Kidney epithelial cell (primary cell): Measurements from ENCODE around the gene COL27A1. TPM values are rescaled to one million over a fixed set of nuclear protein-coding genes. Genes with fewer than 3 reads are reported as not detected.

ENCODE experiments used
- DNase-seq: peaks from one replicate; pipeline ENCODE4 v3.0.0-alpha.2; 2010; ENCODE audit warnings: low read depth
- H3K27me3 ChIP-seq: 2 replicates; pipeline ENCODE4 v1.6.0; 2011; ENCODE audit warnings: low read length; ENCODE audit not compliant: control insufficient read depth, insufficient read depth
- H3K36me3 ChIP-seq: 2 replicates; pipeline ENCODE4 v1.5.1; 2011; ENCODE audit warnings: low read length; ENCODE audit not compliant: control insufficient read depth, insufficient read depth
- H3K4me3 ChIP-seq: 2 replicates; pipeline ENCODE4 v1.5.1; 2011; ENCODE audit warnings: low read depth, mild to moderate bottlenecking, control low read depth, low read length
- CTCF ChIP-seq: IDR thresholded peaks from 2 replicates; pipeline ENCODE4 v1.5.1; 2011; ENCODE audit warnings: mild to moderate bottlenecking, moderate library complexity, low read length, control low read depth, inconsistent platforms; ENCODE audit not compliant: insufficient read depth, poor library complexity, severe bottlenecking
- total RNA-seq: library from RNA; depleted of rRNA; stranded (reverse); fragments of >200 nt; gene quantifications from 2 replicates; pipeline ENCODE4 v1.2.3, GENCODE V29; 2015

The COL27A1 gene
- total RNA-seq, 1 donor from 2014 or later: 8.4 TPM

- DNase-seq: no peak
- no peaks in the 10 kb centered on the region for H3K36me3 ChIP-seq
- H3K27me3 ChIP-seq: peaks cover 3% of the 10 kb centered on the region
- no peak overlapping the region for H3K4me3 ChIP-seq
- TF ChIP-seq CTCF: no peak
These were observed 179.2 kb downstream of the COL27A1 start for GRCh38 chr9:114334490-114334889.

GRCh38 chr9:114335745-114336144 is 180.4 kb downstream of the COL27A1 start:
- no peak for TF ChIP-seq CTCF

GRCh38 chr9:114336157-114336556 is 180.8 kb downstream of the COL27A1 start:
- no peak overlapping the region for H3K4me3 ChIP-seq
- TF ChIP-seq CTCF: no peak
- no peaks in the 10 kb centered on the region for H3K36me3 ChIP-seq
- no peak for DNase-seq
- peaks cover 2% of the 10 kb centered on the region for H3K27me3 ChIP-seq

More at GRCh38 chr9:114335745-114336144, 180.4 kb downstream of the COL27A1 start:
- DNase-seq: no peak
- Histone ChIP-seq H3K27me3 (peaks cover 3% of the 10 kb centered on the region), H3K36me3 (no peaks in the 10 kb centered on the region), H3K4me3 (no peak overlapping the region)

- TF ChIP-seq CTCF: no peak
- H3K4me3 ChIP-seq: no peak overlapping the region
- no peak for DNase-seq
- no peaks in the 10 kb centered on the region for H3K27me3 ChIP-seq
- no peaks in the 10 kb centered on the region for H3K36me3 ChIP-seq
These were observed 181.5 kb downstream of the COL27A1 start for GRCh38 chr9:114336699-114337395.

DNA sequence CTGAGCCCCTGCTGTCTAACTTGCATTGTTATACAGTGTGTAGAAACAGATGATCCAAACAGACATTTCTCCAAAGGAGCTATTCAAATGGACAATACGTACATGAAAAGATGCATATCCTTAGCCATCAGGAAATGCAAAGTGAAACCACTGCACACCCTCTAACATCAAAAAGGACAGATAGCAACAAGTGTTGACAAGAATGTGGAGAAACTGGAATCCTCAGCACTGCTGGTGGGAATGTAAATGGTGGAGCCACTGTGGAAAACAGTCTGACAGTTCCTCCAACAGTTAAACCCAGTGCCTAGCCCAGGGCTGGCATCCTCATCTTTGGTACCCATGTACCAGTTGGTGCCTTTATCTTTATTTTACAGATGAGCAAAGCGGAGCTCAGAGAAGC is 182.8 kb downstream of the COL27A1 start:
- Histone ChIP-seq H3K36me3 (peaks cover 2% of the 10 kb centered on the region), H3K27me3 (no peaks in the 10 kb centered on the region), H3K4me3 (no peak overlapping the region)
- no peak for TF ChIP-seq CTCF
- DNase-seq: no peak

- DNase-seq: no peak
- H3K4me3 ChIP-seq: no peak overlapping the region
- H3K36me3 ChIP-seq: peaks cover 2% of the 10 kb centered on the region
- peak; percentile 91 for TF ChIP-seq CTCF
- H3K27me3 ChIP-seq: no peaks in the 10 kb centered on the region
These were observed 184.0 kb downstream of the COL27A1 start for GRCh38 chr9:114339130-114339908.
